GM12878 (cell line): Measurements from ENCODE around the gene DYNLL1. TPM values are rescaled to one million over a fixed set of nuclear protein-coding genes. Genes with fewer than 3 reads are reported as not detected.
A peak's percentile ranks its signal among the peaks of the same experiment; 100 is the strongest.

Experiments used
- ATAC-seq: fragments of 200-7000 bp; cut with Tn5 transposase; 3 replicates; pipeline ENCODE4 v1.9.1; 2020; ENCODE audit warnings: mild to moderate bottlenecking, moderate library complexity
- BruUV-seq: library from RNA; stranded (reverse); fragments of 400-500 nt; replicated peaks from 2 replicates; lab custom pipeline; 2021; lab: Mats Ljungman, UMichigan
- CTCF ChIA-PET: fragments of 300-600 bp; sonication (Branson Sonifier 250); formaldehyde crosslinking; extraction: SDS; loops from one replicate; lab custom pipeline; 2021; ENCODE audit warnings: inconsistent platforms; lab: Yijun Ruan, JAX
- POLR2A ChIA-PET: fragments of 350-600 bp; formaldehyde crosslinking; extraction: SDS; loops from one replicate; lab custom pipeline; 2021; ENCODE audit warnings: inconsistent platforms; lab: Charles Lee
- RAD21 ChIA-PET: fragments of 300-600 bp; sonication (Branson Sonifier 250); formaldehyde crosslinking; loops from one replicate; lab custom pipeline; 2023; ENCODE audit warnings: antibody characterized with exemption; ENCODE audit not compliant: unreplicated experiment; lab: Charles Lee
- SMC1A ChIA-PET: fragments of 300-600 bp; sonication (Branson Sonifier 250); formaldehyde crosslinking; loops from one replicate; lab custom pipeline; 2023; ENCODE audit not compliant: unreplicated experiment, uncharacterized antibody; lab: Charles Lee
- DNase-seq: peaks from one replicate; pipeline ENCODE4 v3.0.0-alpha.2; 2011; ENCODE audit warnings: low read depth, low spot score
- FAIRE-seq: peaks from 3 replicates; lab custom pipeline; 2011; peaks lifted over from hg19 to GRCh38; lab: Jason Lieb, UNC
- H2AFZ ChIP-seq: 2 replicates; pipeline ENCODE4 v1.6.0; 2011; ENCODE audit warnings: low read depth, low read length, control low read depth; ENCODE audit not compliant: control insufficient read depth
- H3K27ac ChIP-seq: 2 replicates; pipeline ENCODE4 v1.5.1; 2011; ENCODE audit warnings: control low read depth; ENCODE audit not compliant: control insufficient read depth, insufficient read depth
- H3K27me3 ChIP-seq, 2 experiments: replicated peaks in 1 of 2; 2 replicates each; pipeline versions ENCODE4 v1.6.0 to v1.6.1; 2011; ENCODE audit warnings: low read length in 1 of 2; ENCODE audit not compliant: control insufficient read depth in 2 of 2, insufficient read depth in 2 of 2
- H3K36me3 ChIP-seq, 2 experiments: 2 replicates each; pipeline ENCODE4 v1.5.1; 2011; ENCODE audit warnings: low read length in 1 of 2; ENCODE audit not compliant: control insufficient read depth in 2 of 2, insufficient read depth in 2 of 2
- H3K4me1 ChIP-seq: 2 replicates; pipeline ENCODE4 v1.6.1; 2011; ENCODE audit warnings: mild to moderate bottlenecking, low read length, moderate library complexity, mixed read lengths; ENCODE audit not compliant: control insufficient read depth, insufficient read depth
- H3K4me2 ChIP-seq: 2 replicates; pipeline ENCODE4 v1.6.0; 2011; ENCODE audit warnings: control low read depth; ENCODE audit not compliant: control insufficient read depth, insufficient read depth
- H3K4me3 ChIP-seq: fragments of 200-600 bp; sonication (generic); 2 replicates; pipeline ENCODE4 v1.5.1; 2016
- H3K79me2 ChIP-seq: 2 replicates; pipeline ENCODE4 v1.6.0; 2011; ENCODE audit warnings: low read length; ENCODE audit not compliant: control insufficient read depth, insufficient read depth
- H3K9ac ChIP-seq: 2 replicates; pipeline ENCODE4 v1.8.0; 2011; ENCODE audit warnings: low read length, control low read depth, mixed read lengths; ENCODE audit not compliant: control insufficient read depth, insufficient read depth
- H3K9me3 ChIP-seq: replicated peaks from 3 replicates; pipeline ENCODE4 v1.5.1; 2011; ENCODE audit warnings: mild to moderate bottlenecking, low read length; ENCODE audit not compliant: control insufficient read depth, insufficient read depth
- H4K20me1 ChIP-seq: 2 replicates; pipeline ENCODE4 v1.6.0; 2011; ENCODE audit not compliant: control insufficient read depth, insufficient read depth
- ASH2L ChIP-seq: fragments of 300-600, 200-600 bp; sonication (generic); IDR thresholded peaks from 2 replicates; pipeline ENCODE4 v1.6.1; 2017; ENCODE audit warnings: low read depth, mild to moderate bottlenecking, borderline replicate concordance
- BRCA1 ChIP-seq: IDR thresholded peaks from 2 replicates; pipeline ENCODE4 v1.6.1; 2011; ENCODE audit warnings: low read depth, low read length, improper control_type of control experiment
- CBX5 ChIP-seq: sonication (generic); IDR thresholded peaks from 2 replicates; pipeline ENCODE4 v1.6.1; 2016; ENCODE audit warnings: low read depth, moderate library complexity, mild to moderate bottlenecking, inconsistent platforms
- CEBPB ChIP-seq, 2 experiments: fragments of 150-350 bp in 1 of 2; IDR thresholded peaks; 2 replicates each; pipeline ENCODE4 v1.6.1; 2012 to 2014; ENCODE audit warnings: low read depth in 2 of 2, low read length in 2 of 2, borderline replicate concordance in 1 of 2, inconsistent platforms in 1 of 2
- FOXK2 ChIP-seq: fragments of 450-650 bp; IDR thresholded peaks from 2 replicates; pipeline ENCODE4 v1.6.1; 2017; ENCODE audit warnings: mild to moderate bottlenecking, moderate library complexity
- FOXM1 ChIP-seq: IDR thresholded peaks from 2 replicates; pipeline ENCODE4 v1.6.1; 2012; ENCODE audit warnings: low read depth, mild to moderate bottlenecking, inconsistent platforms, low read length, moderate library complexity
- IKZF2 ChIP-seq, 2 experiments: fragments of 450-650 bp; IDR thresholded peaks; 2 replicates each; pipeline ENCODE4 v1.6.1; 2017; ENCODE audit warnings: mild to moderate bottlenecking in 2 of 2, moderate library complexity in 2 of 2
- LARP7 ChIP-seq: fragments of 450-650 bp; IDR thresholded peaks from 2 replicates; pipeline ENCODE4 v1.6.1; 2017; ENCODE audit warnings: mild to moderate bottlenecking
- MTA2 ChIP-seq: fragments of 450-650 bp; IDR thresholded peaks from 2 replicates; pipeline ENCODE4 v1.6.1; 2016; ENCODE audit warnings: low read depth, mild to moderate bottlenecking, moderate library complexity
- PML ChIP-seq: IDR thresholded peaks from 2 replicates; pipeline ENCODE4 v1.6.1; 2012; ENCODE audit warnings: low read length, inconsistent platforms
- POLR2AphosphoS2 ChIP-seq: IDR thresholded peaks from 2 replicates; pipeline ENCODE4 v1.6.1; 2011; ENCODE audit warnings: low read depth, mild to moderate bottlenecking, low read length, improper control_type of control experiment, moderate library complexity
- RAD21 ChIP-seq: IDR thresholded peaks from 2 replicates; pipeline ENCODE4 v1.6.1; 2011; ENCODE audit warnings: mild to moderate bottlenecking, low read depth, low read length, moderate library complexity; ENCODE audit not compliant: insufficient read depth
- RBBP5 ChIP-seq: fragments of 200-600 bp; sonication (generic); conservative IDR thresholded peaks from 2 replicates; pipeline ENCODE4 v1.6.1; 2016
- RELA ChIP-seq: fragments of 450-650 bp; IDR thresholded peaks from 2 replicates; pipeline ENCODE4 v1.8.0; 2014; ENCODE audit warnings: borderline replicate concordance; ENCODE audit not compliant: partially characterized antibody
- SREBF1 ChIP-seq: IDR thresholded peaks from 2 replicates; pipeline ENCODE4 v1.6.1; 2012; ENCODE audit warnings: mild to moderate bottlenecking, low read length
- STAT3 ChIP-seq: IDR thresholded peaks from 2 replicates; pipeline ENCODE4 v1.6.1; 2011; ENCODE audit warnings: low read depth, low read length, improper control_type of control experiment
- SUPT20H ChIP-seq: IDR thresholded peaks from 2 replicates; pipeline ENCODE4 v1.6.1; 2011; ENCODE audit warnings: low read depth, mild to moderate bottlenecking, low read length, moderate library complexity, borderline replicate concordance; ENCODE audit not compliant: control insufficient read depth
- ZBED1 ChIP-seq: IDR thresholded peaks from 2 replicates; pipeline ENCODE4 v1.6.1; 2016; ENCODE audit warnings: borderline replicate concordance
- WGBS: methylation state at CpG from one replicate; pipeline ENCODE4 v1.1.6; 2016; ENCODE audit warnings: low lambda C conversion rate; ENCODE audit not compliant: insufficient replicate concordance, insufficient coverage; ENCODE audit errors: missing lambda C conversion rate; 5-methylcytosine and 5-hydroxymethylcytosine counted together
- in situ Hi-C: fragments of 300-500 bp; cut with MboI; formaldehyde crosslinking; loops from 9 replicates; pipeline ENCODE4 v1.14.3; 2018; ENCODE audit warnings: mixed read lengths
- intact Hi-C: fragments of 100-400 bp; cut with micrococcal nuclease; formaldehyde crosslinking; loops from one replicate; pipeline ENCODE4 v1.14.2; 2022; ENCODE audit not compliant: unreplicated experiment
- polyA plus RNA-seq, 11 experiments: library from polyadenylated mRNA; depleted of rRNA in 4 of 11; unstranded in 6 of 11; stranded (reverse) in 5 of 11; fragments of >200 nt; fragmentation: Nextera tagmentation in 4 of 11; fragmentation: Illumina TruSeq in 1 of 11; extraction: Ambion mirVana in 4 of 11; extraction: Trizol in 1 of 11; gene quantifications; 1 replicate in 1 of 11; 2 replicates in 10 of 11; pipeline versions ENCODE4 v1.2.1 to v1.2.3, GENCODE V29; 2011 to 2016; ENCODE audit warnings: inconsistent platforms in 2 of 11, missing spikeins in 2 of 11, low read depth in 1 of 11
- total RNA-seq, 4 experiments: library from RNA; depleted of rRNA in 3 of 4; stranded (reverse); fragments of >200 nt in 3 of 4; fragmentation: Illumina TruSeq in 1 of 4; extraction: Trizol in 1 of 4; gene quantifications; 2 replicates each; pipeline versions ENCODE4 v1.2.1 to v1.2.3, GENCODE V29; 2013 to 2021
- TF ChIP-seq, protein P1 (sequence below): fragments of 450-650 bp; IDR thresholded peaks from 2 replicates; pipeline ENCODE4 v1.6.1; 2018; ENCODE audit warnings: mild to moderate bottlenecking, low read depth, moderate library complexity; ENCODE audit not compliant: partially characterized antibody
- TF ChIP-seq, protein P2 (sequence below): IDR thresholded peaks from 2 replicates; pipeline ENCODE4 v1.6.1; 2012; ENCODE audit warnings: low read length, inconsistent platforms

DYNLL1 gene
- total and polyA plus RNA-seq, 10 of the 15 experiments (the other 5 are each of a cell fraction or from before 2014, with no cell fraction given) = 239 to 796 (median 379) TPM

DNA sequence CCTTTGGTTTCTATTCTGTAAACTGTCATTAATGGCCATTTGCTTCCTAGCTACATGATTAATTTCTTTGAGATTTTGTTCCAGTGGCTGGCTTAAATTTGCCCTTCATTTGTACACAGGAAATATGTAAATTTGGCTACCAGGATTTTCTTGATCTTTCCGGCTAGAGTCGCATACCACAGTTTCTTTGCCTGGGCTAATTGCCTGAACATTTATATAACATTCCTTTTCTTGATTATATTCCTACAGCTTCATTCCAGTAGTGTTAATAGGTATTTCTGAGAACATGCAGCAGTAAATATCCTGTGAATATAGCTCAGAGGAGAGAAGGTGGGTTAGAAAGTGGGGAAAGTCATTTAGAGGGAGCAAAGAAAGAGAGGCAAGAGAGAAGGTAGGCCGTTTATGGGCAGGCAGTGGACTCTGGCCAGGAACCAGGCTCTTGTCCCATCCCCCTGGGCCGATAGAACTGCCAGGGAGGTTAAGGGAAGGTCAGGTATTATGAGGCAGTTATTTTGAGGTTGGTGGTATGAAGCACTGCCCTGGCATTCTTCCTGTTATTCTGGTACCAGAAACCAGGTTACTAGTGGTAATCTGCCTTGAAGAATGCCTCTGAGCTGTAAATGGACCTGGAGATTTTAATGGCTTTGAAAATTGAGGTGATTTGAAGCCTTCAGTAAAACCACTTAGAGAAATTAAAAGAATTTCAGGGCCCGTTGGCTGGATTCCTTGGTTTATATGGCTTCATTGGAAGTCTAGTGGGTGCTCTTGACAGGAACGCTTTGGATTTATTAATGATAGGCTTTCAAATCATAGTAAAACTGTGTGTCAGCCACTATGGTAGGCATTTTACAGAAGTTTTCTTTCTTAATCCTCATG is 42.6 kb downstream of the DYNLL1 start (continued):
- TF ChIP-seq, protein P1, sequence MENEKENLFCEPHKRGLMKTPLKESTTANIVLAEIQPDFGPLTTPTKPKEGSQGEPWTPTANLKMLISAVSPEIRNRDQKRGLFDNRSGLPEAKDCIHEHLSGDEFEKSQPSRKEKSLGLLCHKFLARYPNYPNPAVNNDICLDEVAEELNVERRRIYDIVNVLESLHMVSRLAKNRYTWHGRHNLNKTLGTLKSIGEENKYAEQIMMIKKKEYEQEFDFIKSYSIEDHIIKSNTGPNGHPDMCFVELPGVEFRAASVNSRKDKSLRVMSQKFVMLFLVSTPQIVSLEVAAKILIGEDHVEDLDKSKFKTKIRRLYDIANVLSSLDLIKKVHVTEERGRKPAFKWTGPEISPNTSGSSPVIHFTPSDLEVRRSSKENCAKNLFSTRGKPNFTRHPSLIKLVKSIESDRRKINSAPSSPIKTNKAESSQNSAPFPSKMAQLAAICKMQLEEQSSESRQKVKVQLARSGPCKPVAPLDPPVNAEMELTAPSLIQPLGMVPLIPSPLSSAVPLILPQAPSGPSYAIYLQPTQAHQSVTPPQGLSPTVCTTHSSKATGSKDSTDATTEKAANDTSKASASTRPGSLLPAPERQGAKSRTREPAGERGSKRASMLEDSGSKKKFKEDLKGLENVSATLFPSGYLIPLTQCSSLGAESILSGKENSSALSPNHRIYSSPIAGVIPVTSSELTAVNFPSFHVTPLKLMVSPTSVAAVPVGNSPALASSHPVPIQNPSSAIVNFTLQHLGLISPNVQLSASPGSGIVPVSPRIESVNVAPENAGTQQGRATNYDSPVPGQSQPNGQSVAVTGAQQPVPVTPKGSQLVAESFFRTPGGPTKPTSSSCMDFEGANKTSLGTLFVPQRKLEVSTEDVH = no peak

DNA sequence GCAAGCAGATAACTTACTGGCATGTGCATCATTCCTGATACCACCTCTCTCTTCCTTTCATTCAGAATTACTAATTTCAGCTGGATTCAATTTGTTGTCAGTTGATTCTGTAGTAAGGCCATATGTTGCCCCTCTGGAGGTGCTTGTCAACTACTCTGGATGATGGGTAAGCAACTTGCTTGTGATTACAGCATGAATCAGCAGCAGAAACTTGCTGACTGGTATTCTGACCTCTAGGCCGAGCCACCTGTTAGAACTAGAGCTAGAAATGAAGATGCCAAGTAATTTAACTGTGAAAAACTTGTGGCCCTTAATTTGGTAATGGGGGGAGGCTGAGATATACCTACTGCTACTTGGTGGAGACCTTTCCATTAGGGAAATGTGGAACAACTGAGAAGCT is 43.4 kb downstream of the DYNLL1 start:
- POLR2A ChIA-PET = interaction anchor here (0.6 to 1.3 kb wide), 4 partner anchors 11 to 547 kb away, joined by 3 to 11 read pairs (median 6); partner anchors contain the start of gene COQ5
- intact Hi-C loops = no loop called here
- SMC1A ChIA-PET = interaction anchor here (0.7 to 1.7 kb wide), 5 partner anchors 21 to 110 kb away, joined by 3 to 4 read pairs (median 3); no protein-coding TSS in a partner anchor
- in situ Hi-C loops = no loop called here
- H3K9me3 ChIP-seq = no peaks in the 10 kb centered on the region
- CTCF ChIA-PET = interaction anchor here (0.9 to 2.4 kb wide), 4 partner anchors 10 to 108 kb away, joined by 3 to 10 read pairs (median 5); partner anchors contain the start of genes COQ5 and POP5
- FAIRE-seq = no peak
- no peak overlapping the region for H3K9ac ChIP-seq
- no peak overlapping the region for H3K27ac ChIP-seq
- H3K36me3 ChIP-seq = peaks cover 3 to 21% of the 10 kb centered on the region in 2 experiments
- H3K4me2 ChIP-seq = peak overlapping the region; percentile 78
- peak overlapping the region; percentile 70 for H3K4me3 ChIP-seq
- RAD21 ChIA-PET = no interaction called here
- H3K4me1 ChIP-seq = peaks cover 21% of the 10 kb centered on the region
- H2AFZ ChIP-seq = no peak overlapping the region
- ATAC-seq = 0 out of 3 replicates have a peak, but pooled peaks have one; percentile 6
- peaks cover 87% of the 10 kb centered on the region for H3K79me2 ChIP-seq
- DNase-seq = no peak
- BruUV-seq = no TSS peak
- WGBS = 9% methylated on average over 1 of the region's 1 CpG
- peaks cover 5% of the 10 kb centered on the region; the same call in 1 of the 2 replicates for H4K20me1 ChIP-seq
- no peaks in the 10 kb centered on the region for H3K27me3 ChIP-seq
- TF ChIP-seq RELA (no peak), CBX5 (no peak), IKZF2 (IDR thresholded peaks at IDR 0.05) (no peak), STAT3 (no peak), ASH2L (no peak), FOXK2 (no peak), CEBPB (IDR thresholded peaks at IDR 0.05; ENCODE audit: borderline replicate concordance in 1 of 2, low read depth in 2 of 2, low read length in 2 of 2) (no peak), RBBP5 (no peak), FOXM1 (no peak), LARP7 (no peak), BRCA1 (no peak), MTA2 (no peak), PML (no peak), SREBF1 (no peak), ZBED1 (no peak), POLR2AphosphoS2 (no peak), RAD21 (no peak), SUPT20H (no peak)
- TF ChIP-seq, protein P2, sequence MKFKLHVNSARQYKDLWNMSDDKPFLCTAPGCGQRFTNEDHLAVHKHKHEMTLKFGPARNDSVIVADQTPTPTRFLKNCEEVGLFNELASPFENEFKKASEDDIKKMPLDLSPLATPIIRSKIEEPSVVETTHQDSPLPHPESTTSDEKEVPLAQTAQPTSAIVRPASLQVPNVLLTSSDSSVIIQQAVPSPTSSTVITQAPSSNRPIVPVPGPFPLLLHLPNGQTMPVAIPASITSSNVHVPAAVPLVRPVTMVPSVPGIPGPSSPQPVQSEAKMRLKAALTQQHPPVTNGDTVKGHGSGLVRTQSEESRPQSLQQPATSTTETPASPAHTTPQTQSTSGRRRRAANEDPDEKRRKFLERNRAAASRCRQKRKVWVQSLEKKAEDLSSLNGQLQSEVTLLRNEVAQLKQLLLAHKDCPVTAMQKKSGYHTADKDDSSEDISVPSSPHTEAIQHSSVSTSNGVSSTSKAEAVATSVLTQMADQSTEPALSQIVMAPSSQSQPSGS = no peak
